GM21528 (cell line): Measurements from ENCODE around the gene SPACA1.

Source experiments
- ATAC-seq: cut with Tn5 transposase; IDR thresholded peaks from one replicate; pipeline ENCODE4 v1.9.1; 2021; ENCODE audit warnings: mild to moderate bottlenecking, moderate library complexity; ENCODE audit not compliant: unreplicated experiment, low FRiP score

The SPACA1 gene

GRCh38 chr6:88086792-88087191, 39.2 kb downstream of the SPACA1 start:
- no peak for ATAC-seq

DNA sequence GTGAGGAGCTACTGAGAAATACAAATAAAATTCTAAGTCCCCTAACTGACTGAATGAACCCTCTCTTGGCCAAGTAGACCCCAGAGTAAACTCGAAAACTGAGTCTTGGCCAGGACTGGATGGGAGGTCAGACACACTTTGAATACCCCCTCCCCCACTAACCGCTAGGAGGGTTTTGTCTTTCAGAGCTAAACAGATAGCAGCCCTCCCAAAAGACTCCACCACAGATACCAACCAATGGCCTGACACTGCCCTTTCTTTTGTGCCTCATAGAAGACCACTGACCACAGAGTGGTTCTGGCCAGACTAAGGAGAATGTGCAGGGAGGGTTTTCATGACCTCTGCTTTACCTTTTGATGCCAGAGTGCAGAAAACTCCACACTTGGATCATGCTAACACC, 42.1 kb downstream of the SPACA1 start:
- no peak for ATAC-seq

GRCh38 chr6:88105741-88106340, 58.2 kb downstream of the SPACA1 start:
- ATAC-seq: no peak

- no peak for ATAC-seq
Measured at GRCh38 chr6:88107241-88107640, 59.6 kb downstream of the SPACA1 start.

- ATAC-seq: no peak
Measured at GRCh38 chr6:88111991-88112390, 64.3 kb downstream of the SPACA1 start.

DNA sequence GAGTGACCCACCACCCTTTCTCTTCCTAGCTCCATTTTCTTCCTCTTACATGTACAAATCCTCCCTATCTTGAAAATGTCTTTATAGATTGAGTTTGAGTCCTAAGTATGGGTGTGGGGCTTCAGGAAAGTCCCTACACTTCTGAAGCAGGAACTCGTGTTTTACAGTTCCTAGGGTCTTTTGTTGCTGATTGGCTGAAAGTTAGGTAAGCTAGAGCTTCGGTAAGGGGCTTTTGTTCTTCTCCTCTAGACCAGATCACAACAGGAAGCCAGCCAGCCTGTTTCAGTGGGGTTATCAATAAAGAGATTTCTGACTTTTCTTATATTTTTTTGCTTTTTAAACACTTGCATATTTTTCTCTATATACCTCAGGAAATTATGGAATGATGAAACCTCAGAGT, 67.2 kb downstream of the SPACA1 start:
- no peak for ATAC-seq

- ATAC-seq: no peak
Measured at GRCh38 chr6:88115307-88115706, 67.7 kb downstream of the SPACA1 start.

DNA sequence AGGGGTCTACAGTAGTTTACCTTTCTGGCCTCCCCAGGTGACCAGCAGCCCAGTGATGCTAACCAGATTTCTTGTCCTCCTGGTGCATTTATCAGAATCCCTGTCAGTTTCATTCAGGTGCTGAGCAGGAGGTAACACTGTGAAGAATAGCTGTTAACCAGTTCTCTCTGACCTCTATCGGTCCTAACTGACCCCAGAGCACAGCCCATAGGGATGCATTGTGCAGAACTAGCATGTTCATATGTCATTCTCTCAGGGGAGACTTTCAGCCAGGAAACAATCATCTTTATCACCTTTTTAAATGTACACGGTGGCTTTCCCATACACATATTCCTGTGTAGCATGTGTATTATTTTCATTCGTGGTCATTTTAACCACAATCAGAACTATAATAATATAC, 68.6 kb downstream of the SPACA1 start:
- ATAC-seq: no peak
